HepG2 (cell line): ENCODE measurements around the gene LSM11. TPM values are rescaled to one million over a fixed set of nuclear protein-coding genes. Genes with fewer than 3 reads are reported as not detected.

Experiments
- CBFB ChIP-seq: sonication (generic); formaldehyde crosslinking; IDR thresholded peaks from 2 replicates; pipeline ENCODE4 v1.4.0; 2020; ENCODE audit warnings: missing genetic modification reagents
- CREB1 ChIP-seq, 2 experiments: fragments of 450-650 bp in 1 of 2; IDR thresholded peaks; 2 replicates each; pipeline ENCODE4 v1.6.1; 2016 to 2017; ENCODE audit warnings: control low read depth in 1 of 2, mild to moderate bottlenecking in 1 of 2, missing compliant biosample characterization in 1 of 2, missing genetic modification characterization in 1 of 2
- ESRRA ChIP-seq: sonication (generic); formaldehyde crosslinking; IDR thresholded peaks from 2 replicates; pipeline ENCODE4 v1.5.1; 2020; ENCODE audit warnings: mild to moderate bottlenecking, low read depth, missing genetic modification reagents
- ETV6 ChIP-seq: sonication (generic); formaldehyde crosslinking; conservative IDR thresholded peaks from 2 replicates; pipeline ENCODE4 v1.4.0; 2020; ENCODE audit warnings: missing genetic modification reagents
- KMT2A ChIP-seq: sonication (generic); formaldehyde crosslinking; IDR thresholded peaks from 2 replicates; pipeline ENCODE4 v1.4.0; 2020; ENCODE audit warnings: missing genetic modification reagents
- NKX3-1 ChIP-seq: sonication (generic); formaldehyde crosslinking; IDR thresholded peaks from 2 replicates; pipeline ENCODE4 v1.5.0; 2020; ENCODE audit warnings: missing genetic modification reagents
- TP53 ChIP-seq: sonication (generic); formaldehyde crosslinking; conservative IDR thresholded peaks from 2 replicates; pipeline ENCODE4 v1.4.0; 2020; ENCODE audit warnings: missing genetic modification reagents
- ZKSCAN8 ChIP-seq: IDR thresholded peaks from 2 replicates; pipeline ENCODE4 v1.6.1; 2016; ENCODE audit warnings: borderline replicate concordance, missing genetic modification reagents, missing compliant biosample characterization
- ZNF331 ChIP-seq: sonication (generic); formaldehyde crosslinking; IDR thresholded peaks from 2 replicates; pipeline ENCODE4 v1.4.0; 2020; ENCODE audit warnings: missing genetic modification reagents
- ZNF337 ChIP-seq: sonication (generic); formaldehyde crosslinking; IDR thresholded peaks from 2 replicates; pipeline ENCODE4 v1.5.1; 2020; ENCODE audit warnings: missing genetic modification reagents, low read depth, mild to moderate bottlenecking, borderline replicate concordance
- ZNF501 ChIP-seq: sonication (generic); formaldehyde crosslinking; IDR thresholded peaks from 2 replicates; pipeline ENCODE4 v1.5.1; 2020; ENCODE audit warnings: mild to moderate bottlenecking, moderate library complexity, missing genetic modification reagents
- polyA plus RNA-seq, 8 experiments: library from polyadenylated mRNA; depleted of rRNA in 3 of 8; stranded (reverse) in 7 of 8; unstranded in 1 of 8; fragments of >200 nt; fragmentation: Illumina TruSeq in 4 of 8; extraction: Trizol in 4 of 8; gene quantifications; 2 replicates each; pipeline versions ENCODE4 v1.2.1 to v1.2.3, GENCODE V29; 2011 to 2016; ENCODE audit warnings: low read depth in 4 of 8, missing spikeins in 1 of 8, mixed read lengths in 1 of 8; ENCODE audit not compliant: insufficient read depth in 1 of 8
- total RNA-seq, 5 experiments: library from RNA; depleted of rRNA; stranded (reverse); fragments of >200 nt; fragmentation: Illumina TruSeq; extraction: Trizol; gene quantifications; 2 replicates each; pipeline ENCODE4 v1.2.3, GENCODE V29; 2016; ENCODE audit warnings: low read depth in 1 of 5
- TF ChIP-seq, protein P1 (sequence below): sonication (generic); formaldehyde crosslinking; IDR thresholded peaks from 2 replicates; pipeline ENCODE4 v1.4.0; 2020; ENCODE audit warnings: missing genetic modification reagents
- TF ChIP-seq, protein P2 (sequence below): sonication (generic); formaldehyde crosslinking; IDR thresholded peaks from 2 replicates; pipeline ENCODE4 v1.4.0; 2020; ENCODE audit warnings: missing genetic modification reagents, borderline replicate concordance
- TF ChIP-seq, protein P3 (sequence below): sonication (generic); formaldehyde crosslinking; IDR thresholded peaks from 2 replicates; pipeline ENCODE4 v1.4.0; 2020; ENCODE audit warnings: mild to moderate bottlenecking, low read depth, missing genetic modification reagents
- TF ChIP-seq, protein P4 (sequence below): sonication (generic); formaldehyde crosslinking; IDR thresholded peaks from 2 replicates; pipeline ENCODE4 v1.5.0; 2020; ENCODE audit warnings: mild to moderate bottlenecking, missing genetic modification reagents, moderate library complexity
- TF ChIP-seq, protein P5 (sequence below): sonication (generic); formaldehyde crosslinking; IDR thresholded peaks from 2 replicates; pipeline ENCODE4 v1.9.0; 2022; ENCODE audit warnings: missing genetic modification reagents, mild to moderate bottlenecking, borderline replicate concordance

Gene LSM11
- total and polyA plus RNA-seq, 2 of the 13 experiments (the other 11 are each of a cell fraction or from before 2014, with no cell fraction given), result 4.5 to 7.2 TPM

DNA sequence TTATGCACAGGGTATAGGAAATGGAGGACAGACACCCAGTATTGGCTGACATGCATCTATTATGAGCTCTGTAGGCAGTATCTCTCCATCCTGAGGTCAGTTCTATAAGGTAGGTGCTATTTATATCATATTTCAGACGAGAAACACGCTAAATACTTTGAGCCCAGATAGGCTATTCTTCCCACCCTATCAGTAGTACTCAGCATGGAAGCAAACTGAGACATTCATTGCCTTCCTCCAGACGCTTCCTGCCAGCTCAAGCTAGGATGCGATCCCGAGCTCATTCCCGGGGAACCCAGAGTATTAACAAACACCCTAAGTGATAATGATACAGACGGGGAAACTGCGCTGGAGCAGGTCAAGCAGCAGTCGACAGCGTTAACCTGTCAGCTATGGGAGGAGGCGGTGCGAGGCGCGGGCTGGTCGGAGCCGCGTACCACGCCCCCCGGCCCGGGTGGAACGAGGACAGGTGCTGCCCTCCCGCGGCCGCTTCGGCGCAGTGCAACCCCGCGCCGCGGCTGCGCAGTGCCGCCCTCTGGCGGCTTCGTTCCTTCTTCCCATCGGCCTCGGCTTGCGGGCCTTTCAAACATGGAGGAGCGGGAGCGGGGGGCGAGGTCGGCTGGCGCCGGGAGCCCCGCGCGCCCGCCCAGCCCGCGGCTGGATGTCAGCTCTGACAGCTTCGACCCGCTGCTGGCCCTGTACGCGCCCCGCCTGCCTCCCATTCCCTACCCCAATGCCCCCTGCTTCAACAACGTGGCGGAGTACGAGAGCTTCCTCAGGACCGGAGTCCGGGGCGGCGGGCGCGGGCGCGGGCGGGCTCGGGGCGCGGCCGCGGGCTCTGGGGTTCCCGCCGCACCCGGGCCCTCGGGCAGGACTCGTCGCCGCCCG is at the start of gene LSM11 (continued):
- TF ChIP-seq, protein P1, sequence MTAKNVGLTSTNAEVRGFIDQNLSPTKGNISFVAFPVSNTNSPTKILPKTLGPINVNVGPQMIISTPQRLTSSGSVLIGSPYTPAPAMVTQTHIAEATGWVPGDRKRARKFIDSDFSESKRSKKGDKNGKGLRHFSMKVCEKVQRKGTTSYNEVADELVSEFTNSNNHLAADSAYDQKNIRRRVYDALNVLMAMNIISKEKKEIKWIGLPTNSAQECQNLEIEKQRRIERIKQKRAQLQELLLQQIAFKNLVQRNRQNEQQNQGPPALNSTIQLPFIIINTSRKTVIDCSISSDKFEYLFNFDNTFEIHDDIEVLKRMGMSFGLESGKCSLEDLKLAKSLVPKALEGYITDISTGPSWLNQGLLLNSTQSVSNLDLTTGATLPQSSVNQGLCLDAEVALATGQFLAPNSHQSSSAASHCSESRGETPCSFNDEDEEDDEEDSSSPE, result peak; percentile 63
- TF ChIP-seq ZKSCAN8 (CRISPR knock-in tag) (0 out of 2 replicates have a peak, but pooled peaks have one; percentile 42), ESRRA (peak; percentile 20; the same call in 1 of the 2 replicates), ZNF501 (peak; percentile 70; the same call in 1 of the 2 replicates), ZNF337 (CRISPR knock-in tag) (peak; percentile 42; the same call in 1 of the 2 replicates), CBFB (peak; percentile 65; the same call in 1 of the 2 replicates), ETV6 (CRISPR knock-in tag) (peak; percentile 80; the same call in 1 of the 2 replicates), NKX3-1 (CRISPR knock-in tag) (no peak; the same call in 1 of the 2 replicates), CREB1 (IDR thresholded peaks at IDR 0.05) (no peak), CREB1 (CRISPR knock-in tag; IDR thresholded peaks at IDR 0.05) (no peak), TP53 (CRISPR knock-in tag) (no peak), ZNF331 (CRISPR knock-in tag) (peak; percentile 74; the same call in 1 of the 2 replicates), KMT2A (CRISPR knock-in tag) (peak; percentile 87)
- TF ChIP-seq, protein P2, sequence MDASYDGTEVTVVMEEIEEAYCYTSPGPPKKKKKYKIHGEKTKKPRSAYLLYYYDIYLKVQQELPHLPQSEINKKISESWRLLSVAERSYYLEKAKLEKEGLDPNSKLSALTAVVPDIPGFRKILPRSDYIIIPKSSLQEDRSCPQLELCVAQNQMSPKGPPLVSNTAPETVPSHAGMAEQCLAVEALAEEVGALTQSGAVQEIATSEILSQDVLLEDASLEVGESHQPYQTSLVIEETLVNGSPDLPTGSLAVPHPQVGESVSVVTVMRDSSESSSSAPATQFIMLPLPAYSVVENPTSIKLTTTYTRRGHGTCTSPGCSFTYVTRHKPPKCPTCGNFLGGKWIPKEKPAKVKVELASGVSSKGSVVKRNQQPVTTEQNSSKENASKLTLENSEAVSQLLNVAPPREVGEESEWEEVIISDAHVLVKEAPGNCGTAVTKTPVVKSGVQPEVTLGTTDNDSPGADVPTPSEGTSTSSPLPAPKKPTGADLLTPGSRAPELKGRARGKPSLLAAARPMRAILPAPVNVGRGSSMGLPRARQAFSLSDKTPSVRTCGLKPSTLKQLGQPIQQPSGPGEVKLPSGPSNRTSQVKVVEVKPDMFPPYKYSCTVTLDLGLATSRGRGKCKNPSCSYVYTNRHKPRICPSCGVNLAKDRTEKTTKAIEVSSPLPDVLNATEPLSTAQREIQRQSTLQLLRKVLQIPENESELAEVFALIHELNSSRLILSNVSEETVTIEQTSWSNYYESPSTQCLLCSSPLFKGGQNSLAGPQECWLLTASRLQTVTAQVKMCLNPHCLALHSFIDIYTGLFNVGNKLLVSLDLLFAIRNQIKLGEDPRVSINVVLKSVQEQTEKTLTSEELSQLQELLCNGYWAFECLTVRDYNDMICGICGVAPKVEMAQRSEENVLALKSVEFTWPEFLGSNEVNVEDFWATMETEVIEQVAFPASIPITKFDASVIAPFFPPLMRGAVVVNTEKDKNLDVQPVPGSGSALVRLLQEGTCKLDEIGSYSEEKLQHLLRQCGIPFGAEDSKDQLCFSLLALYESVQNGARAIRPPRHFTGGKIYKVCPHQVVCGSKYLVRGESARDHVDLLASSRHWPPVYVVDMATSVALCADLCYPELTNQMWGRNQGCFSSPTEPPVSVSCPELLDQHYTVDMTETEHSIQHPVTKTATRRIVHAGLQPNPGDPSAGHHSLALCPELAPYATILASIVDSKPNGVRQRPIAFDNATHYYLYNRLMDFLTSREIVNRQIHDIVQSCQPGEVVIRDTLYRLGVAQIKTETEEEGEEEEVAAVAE (CRISPR knock-in tag), result peak; percentile 33; the same call in 1 of the 2 replicates
- TF ChIP-seq, protein P3, sequence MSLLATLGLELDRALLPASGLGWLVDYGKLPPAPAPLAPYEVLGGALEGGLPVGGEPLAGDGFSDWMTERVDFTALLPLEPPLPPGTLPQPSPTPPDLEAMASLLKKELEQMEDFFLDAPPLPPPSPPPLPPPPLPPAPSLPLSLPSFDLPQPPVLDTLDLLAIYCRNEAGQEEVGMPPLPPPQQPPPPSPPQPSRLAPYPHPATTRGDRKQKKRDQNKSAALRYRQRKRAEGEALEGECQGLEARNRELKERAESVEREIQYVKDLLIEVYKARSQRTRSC, result no peak
- TF ChIP-seq, protein P4, sequence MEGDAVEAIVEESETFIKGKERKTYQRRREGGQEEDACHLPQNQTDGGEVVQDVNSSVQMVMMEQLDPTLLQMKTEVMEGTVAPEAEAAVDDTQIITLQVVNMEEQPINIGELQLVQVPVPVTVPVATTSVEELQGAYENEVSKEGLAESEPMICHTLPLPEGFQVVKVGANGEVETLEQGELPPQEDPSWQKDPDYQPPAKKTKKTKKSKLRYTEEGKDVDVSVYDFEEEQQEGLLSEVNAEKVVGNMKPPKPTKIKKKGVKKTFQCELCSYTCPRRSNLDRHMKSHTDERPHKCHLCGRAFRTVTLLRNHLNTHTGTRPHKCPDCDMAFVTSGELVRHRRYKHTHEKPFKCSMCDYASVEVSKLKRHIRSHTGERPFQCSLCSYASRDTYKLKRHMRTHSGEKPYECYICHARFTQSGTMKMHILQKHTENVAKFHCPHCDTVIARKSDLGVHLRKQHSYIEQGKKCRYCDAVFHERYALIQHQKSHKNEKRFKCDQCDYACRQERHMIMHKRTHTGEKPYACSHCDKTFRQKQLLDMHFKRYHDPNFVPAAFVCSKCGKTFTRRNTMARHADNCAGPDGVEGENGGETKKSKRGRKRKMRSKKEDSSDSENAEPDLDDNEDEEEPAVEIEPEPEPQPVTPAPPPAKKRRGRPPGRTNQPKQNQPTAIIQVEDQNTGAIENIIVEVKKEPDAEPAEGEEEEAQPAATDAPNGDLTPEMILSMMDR (CRISPR knock-in tag), result peak; percentile 98
- TF ChIP-seq, protein P5, sequence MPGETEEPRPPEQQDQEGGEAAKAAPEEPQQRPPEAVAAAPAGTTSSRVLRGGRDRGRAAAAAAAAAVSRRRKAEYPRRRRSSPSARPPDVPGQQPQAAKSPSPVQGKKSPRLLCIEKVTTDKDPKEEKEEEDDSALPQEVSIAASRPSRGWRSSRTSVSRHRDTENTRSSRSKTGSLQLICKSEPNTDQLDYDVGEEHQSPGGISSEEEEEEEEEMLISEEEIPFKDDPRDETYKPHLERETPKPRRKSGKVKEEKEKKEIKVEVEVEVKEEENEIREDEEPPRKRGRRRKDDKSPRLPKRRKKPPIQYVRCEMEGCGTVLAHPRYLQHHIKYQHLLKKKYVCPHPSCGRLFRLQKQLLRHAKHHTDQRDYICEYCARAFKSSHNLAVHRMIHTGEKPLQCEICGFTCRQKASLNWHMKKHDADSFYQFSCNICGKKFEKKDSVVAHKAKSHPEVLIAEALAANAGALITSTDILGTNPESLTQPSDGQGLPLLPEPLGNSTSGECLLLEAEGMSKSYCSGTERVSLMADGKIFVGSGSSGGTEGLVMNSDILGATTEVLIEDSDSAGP, result peak; percentile 71; the same call in 1 of the 2 replicates
